HUES6 (cell line): ENCODE data around the gene FBLN5.

ENCODE experiments used
- H3K27ac ChIP-seq: 2 replicates; pipeline ENCODE4 v1.7.0; 2013; ENCODE audit warnings: low read depth, mild to moderate bottlenecking, low read length, inconsistent platforms
- H3K27me3 ChIP-seq: 2 replicates; pipeline ENCODE4 v1.6.1; 2013; ENCODE audit warnings: low read length; ENCODE audit not compliant: control insufficient read depth, insufficient read depth
- H3K36me3 ChIP-seq: 2 replicates; pipeline ENCODE4 v1.6.1; 2013; ENCODE audit warnings: low read length; ENCODE audit not compliant: control insufficient read depth, insufficient read depth
- H3K4me1 ChIP-seq: 2 replicates; pipeline ENCODE4 v1.6.1; 2013; ENCODE audit warnings: low read length; ENCODE audit not compliant: control insufficient read depth, insufficient read depth
- H3K4me3 ChIP-seq: 2 replicates; pipeline ENCODE4 v1.5.1; 2013; ENCODE audit warnings: low read depth, low read length
- H3K9ac ChIP-seq: one replicate; pipeline ENCODE4 v1.6.1; 2013; ENCODE audit warnings: mild to moderate bottlenecking, low read length
- H3K9me3 ChIP-seq: 2 replicates; pipeline ENCODE4 v1.6.1; 2013; ENCODE audit warnings: low read depth, low read length; ENCODE audit not compliant: control insufficient read depth, insufficient read depth

The FBLN5 gene

GRCh38 chr14:91945751-91946621 is 1.5 kb downstream of the FBLN5 start:
- H3K9ac ChIP-seq = no peak overlapping the region
- H3K4me3 ChIP-seq = no peak overlapping the region
- H3K36me3 ChIP-seq = no peaks in the 10 kb centered on the region

GRCh38 chr14:91942946-91943345 is 4.5 kb downstream of the FBLN5 start:
- no peaks in the 10 kb centered on the region for H3K9me3 ChIP-seq
- no peak overlapping the region for H3K9ac ChIP-seq
- H3K36me3 ChIP-seq = no peaks in the 10 kb centered on the region
- H3K27me3 ChIP-seq = peaks cover 27% of the 10 kb centered on the region
- H3K4me3 ChIP-seq = no peak overlapping the region
- no peak overlapping the region for H3K27ac ChIP-seq
- H3K4me1 ChIP-seq = peaks cover 10% of the 10 kb centered on the region

More at GRCh38 chr14:91945751-91946621, 1.5 kb downstream of the FBLN5 start:
- Histone ChIP-seq H3K27ac (no peak overlapping the region), H3K4me1 (peaks cover 15% of the 10 kb centered on the region), H3K27me3 (peaks cover 44% of the 10 kb centered on the region), H3K9me3 (no peaks in the 10 kb centered on the region)

GRCh38 chr14:91942128-91942527 is 5.4 kb downstream of the FBLN5 start:
- Histone ChIP-seq H3K4me3 (no peak overlapping the region), H3K27me3 (peaks cover 20% of the 10 kb centered on the region), H3K27ac (no peak overlapping the region), H3K36me3 (no peaks in the 10 kb centered on the region), H3K4me1 (peaks cover 10% of the 10 kb centered on the region), H3K9me3 (no peaks in the 10 kb centered on the region), H3K9ac (no peak overlapping the region)

- peaks cover 1% of the 10 kb centered on the region; the same call in 1 of the 2 replicates for H3K27me3 ChIP-seq
- peaks cover 10% of the 10 kb centered on the region for H3K4me1 ChIP-seq
- no peaks in the 10 kb centered on the region for H3K9me3 ChIP-seq
- no peak overlapping the region for H3K27ac ChIP-seq
- no peak overlapping the region for H3K4me3 ChIP-seq
- no peaks in the 10 kb centered on the region for H3K36me3 ChIP-seq
- H3K9ac ChIP-seq = no peak overlapping the region
Observed at GRCh38 chr14:91940209-91940608, 7.3 kb downstream of the FBLN5 start.

GRCh38 chr14:91935586-91935985 is 11.9 kb downstream of the FBLN5 start:
- Histone ChIP-seq H3K27ac (no peak overlapping the region), H3K27me3 (no peaks in the 10 kb centered on the region), H3K4me3 (no peak overlapping the region), H3K9me3 (no peaks in the 10 kb centered on the region), H3K4me1 (no peaks in the 10 kb centered on the region), H3K36me3 (no peaks in the 10 kb centered on the region), H3K9ac (no peak overlapping the region)

GRCh38 chr14:91934554-91935285 is 12.8 kb downstream of the FBLN5 start:
- H3K4me3 ChIP-seq = no peak overlapping the region
- no peaks in the 10 kb centered on the region for H3K9me3 ChIP-seq
- no peak overlapping the region for H3K9ac ChIP-seq
- H3K27me3 ChIP-seq = no peaks in the 10 kb centered on the region
- H3K4me1 ChIP-seq = no peaks in the 10 kb centered on the region
- no peaks in the 10 kb centered on the region for H3K36me3 ChIP-seq
- H3K27ac ChIP-seq = no peak overlapping the region

- Histone ChIP-seq H3K4me3 (no peak overlapping the region), H3K9ac (no peak overlapping the region), H3K36me3 (no peaks in the 10 kb centered on the region), H3K9me3 (no peaks in the 10 kb centered on the region), H3K27ac (no peak overlapping the region), H3K27me3 (no peaks in the 10 kb centered on the region), H3K4me1 (no peaks in the 10 kb centered on the region)
Observed at GRCh38 chr14:91931478-91932088, 15.9 kb downstream of the FBLN5 start.

- Histone ChIP-seq H3K4me3 (no peak overlapping the region), H3K9ac (no peak overlapping the region), H3K27ac (no peak overlapping the region), H3K36me3 (no peaks in the 10 kb centered on the region), H3K27me3 (no peaks in the 10 kb centered on the region), H3K9me3 (no peaks in the 10 kb centered on the region), H3K4me1 (no peaks in the 10 kb centered on the region)
Observed at GRCh38 chr14:91929700-91930099, 17.8 kb downstream of the FBLN5 start.

- Histone ChIP-seq H3K9ac (no peak overlapping the region), H3K36me3 (no peaks in the 10 kb centered on the region), H3K27me3 (no peaks in the 10 kb centered on the region), H3K4me3 (no peak overlapping the region), H3K9me3 (no peaks in the 10 kb centered on the region), H3K27ac (no peak overlapping the region), H3K4me1 (no peaks in the 10 kb centered on the region)
Observed at GRCh38 chr14:91927800-91928199, 19.7 kb downstream of the FBLN5 start.

GRCh38 chr14:91927191-91927590 is 20.3 kb downstream of the FBLN5 start:
- no peak overlapping the region for H3K9ac ChIP-seq

More at GRCh38 chr14:91927191-91927590, 20.3 kb downstream of the FBLN5 start:
- no peak overlapping the region for H3K27ac ChIP-seq
- no peak overlapping the region for H3K4me3 ChIP-seq
- no peaks in the 10 kb centered on the region for H3K36me3 ChIP-seq
- H3K4me1 ChIP-seq = no peaks in the 10 kb centered on the region
- H3K9me3 ChIP-seq = no peaks in the 10 kb centered on the region
- no peaks in the 10 kb centered on the region for H3K27me3 ChIP-seq
